ENCODE data around the gene PHF2.
A peak's percentile ranks its signal among the peaks of the same experiment; 100 is the strongest.

The PHF2 gene

GRCh38 chr9:93678199-93679019, 102.0 kb downstream of the PHF2 start:
- in situ Hi-C loops (cut with HindIII; ENCODE audit: low sequenced_read_pairs): no loop called here
- H3K4me3 ChIP-seq (ENCODE audit: low read depth, low read length): no peak overlapping the region

DNA sequence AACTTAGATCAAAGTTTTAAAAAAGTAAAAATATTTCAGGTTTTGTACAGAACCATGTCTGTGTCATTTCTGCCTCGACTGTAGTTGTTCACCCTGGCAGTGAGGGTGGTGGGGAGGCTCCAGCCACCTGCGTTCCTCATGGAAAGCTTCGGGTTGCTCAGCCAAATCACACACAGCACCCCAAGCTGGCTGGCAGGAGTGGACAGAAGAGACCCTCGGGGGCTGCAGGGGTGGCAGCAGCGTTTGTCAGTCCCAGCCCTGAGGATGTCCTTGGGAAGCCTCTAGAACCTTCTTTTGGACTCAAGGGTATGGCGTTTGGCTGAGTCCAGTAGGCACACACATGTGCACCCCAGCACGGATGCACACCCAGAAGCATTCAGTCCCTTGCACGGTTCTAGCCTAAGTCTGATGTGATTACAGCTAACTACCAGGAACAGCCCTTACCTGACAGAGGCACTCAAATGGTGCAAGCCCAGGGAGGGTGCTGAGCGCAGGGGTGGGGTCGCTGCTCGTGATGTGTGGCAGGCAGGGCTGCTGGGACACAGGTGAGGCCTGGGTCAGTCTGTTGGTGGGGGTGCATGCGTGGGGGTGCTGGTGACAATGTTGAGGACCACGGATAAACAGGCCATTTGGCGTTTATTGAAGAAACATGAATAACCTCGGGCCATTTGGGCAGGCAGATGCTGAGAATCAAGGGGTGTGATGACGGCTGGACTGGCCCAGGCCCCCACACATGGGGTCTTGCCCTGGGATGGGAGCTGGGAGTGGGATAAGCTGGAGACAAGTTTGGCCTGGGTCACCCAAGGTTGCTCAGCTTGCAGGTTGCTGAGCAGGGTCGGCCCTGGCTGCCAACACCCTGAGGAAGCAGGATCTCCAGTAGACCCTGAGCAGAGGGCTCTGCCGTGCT, 103.4 kb downstream of the PHF2 start:
- DNase-seq (ENCODE audit: low read depth, low spot score): no peak
- TF ChIP-seq, protein P1, sequence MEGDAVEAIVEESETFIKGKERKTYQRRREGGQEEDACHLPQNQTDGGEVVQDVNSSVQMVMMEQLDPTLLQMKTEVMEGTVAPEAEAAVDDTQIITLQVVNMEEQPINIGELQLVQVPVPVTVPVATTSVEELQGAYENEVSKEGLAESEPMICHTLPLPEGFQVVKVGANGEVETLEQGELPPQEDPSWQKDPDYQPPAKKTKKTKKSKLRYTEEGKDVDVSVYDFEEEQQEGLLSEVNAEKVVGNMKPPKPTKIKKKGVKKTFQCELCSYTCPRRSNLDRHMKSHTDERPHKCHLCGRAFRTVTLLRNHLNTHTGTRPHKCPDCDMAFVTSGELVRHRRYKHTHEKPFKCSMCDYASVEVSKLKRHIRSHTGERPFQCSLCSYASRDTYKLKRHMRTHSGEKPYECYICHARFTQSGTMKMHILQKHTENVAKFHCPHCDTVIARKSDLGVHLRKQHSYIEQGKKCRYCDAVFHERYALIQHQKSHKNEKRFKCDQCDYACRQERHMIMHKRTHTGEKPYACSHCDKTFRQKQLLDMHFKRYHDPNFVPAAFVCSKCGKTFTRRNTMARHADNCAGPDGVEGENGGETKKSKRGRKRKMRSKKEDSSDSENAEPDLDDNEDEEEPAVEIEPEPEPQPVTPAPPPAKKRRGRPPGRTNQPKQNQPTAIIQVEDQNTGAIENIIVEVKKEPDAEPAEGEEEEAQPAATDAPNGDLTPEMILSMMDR (IDR thresholded peaks at IDR 0.05; ENCODE audit: low read depth, low read length): no peak
- in situ Hi-C loops (cut with HindIII; ENCODE audit: low sequenced_read_pairs): no loop called here
- no peak overlapping the region for H3K4me3 ChIP-seq (ENCODE audit: low read depth, low read length)

More at GRCh38 chr9:93678199-93679019, 102.0 kb downstream of the PHF2 start:
- no peak for DNase-seq (ENCODE audit: low read depth, low spot score)
- TF ChIP-seq, protein P1 (IDR thresholded peaks at IDR 0.05; ENCODE audit: low read depth, low read length): no peak

DNA sequence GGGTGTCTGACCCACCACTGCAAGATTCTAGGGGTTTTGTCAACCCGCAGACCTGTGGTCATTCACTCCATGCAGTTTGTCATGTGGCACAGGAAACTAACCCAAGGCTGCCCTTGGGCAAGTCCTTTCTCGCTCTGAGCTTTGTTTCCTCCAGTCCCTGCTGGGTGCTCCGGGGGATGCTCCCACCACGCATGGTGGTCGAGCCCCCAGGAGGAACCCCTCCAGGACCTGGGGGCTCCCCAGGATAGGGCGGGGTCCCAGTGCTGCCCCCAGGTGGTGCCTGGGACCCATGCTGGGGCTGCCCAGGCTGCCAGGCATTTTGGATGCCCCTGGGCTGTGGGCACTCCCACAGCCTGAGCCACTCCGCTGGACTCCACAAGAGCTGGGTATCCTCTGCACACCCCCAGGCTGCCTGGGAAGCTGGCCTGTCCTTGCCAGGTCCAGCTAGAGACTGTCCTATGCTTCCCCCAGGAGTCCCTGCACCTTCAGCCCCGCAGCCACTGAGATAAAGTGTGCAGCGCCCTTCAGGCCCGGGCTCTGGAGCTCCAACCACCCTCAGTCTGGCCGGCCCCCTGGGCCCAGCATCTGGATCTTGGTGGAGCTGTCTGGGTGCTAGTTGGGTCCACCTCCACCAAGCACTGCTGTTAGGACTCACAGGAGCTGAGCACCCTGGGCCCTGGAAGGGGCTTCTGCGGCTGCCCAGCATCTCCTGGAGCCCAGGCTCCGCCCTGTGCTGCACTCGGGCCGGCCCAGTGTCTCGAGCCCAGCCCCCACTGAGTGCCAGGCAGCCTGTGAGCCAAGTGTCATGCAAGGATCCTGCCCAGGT, 104.3 kb downstream of the PHF2 start:
- no peak overlapping the region for H3K4me3 ChIP-seq (ENCODE audit: low read depth, low read length)
- DNase-seq (ENCODE audit: low read depth, low spot score): no peak
- in situ Hi-C loops (cut with HindIII; ENCODE audit: low sequenced_read_pairs): no loop called here
- TF ChIP-seq, protein P1 (IDR thresholded peaks at IDR 0.05; ENCODE audit: low read depth, low read length): no peak

DNA sequence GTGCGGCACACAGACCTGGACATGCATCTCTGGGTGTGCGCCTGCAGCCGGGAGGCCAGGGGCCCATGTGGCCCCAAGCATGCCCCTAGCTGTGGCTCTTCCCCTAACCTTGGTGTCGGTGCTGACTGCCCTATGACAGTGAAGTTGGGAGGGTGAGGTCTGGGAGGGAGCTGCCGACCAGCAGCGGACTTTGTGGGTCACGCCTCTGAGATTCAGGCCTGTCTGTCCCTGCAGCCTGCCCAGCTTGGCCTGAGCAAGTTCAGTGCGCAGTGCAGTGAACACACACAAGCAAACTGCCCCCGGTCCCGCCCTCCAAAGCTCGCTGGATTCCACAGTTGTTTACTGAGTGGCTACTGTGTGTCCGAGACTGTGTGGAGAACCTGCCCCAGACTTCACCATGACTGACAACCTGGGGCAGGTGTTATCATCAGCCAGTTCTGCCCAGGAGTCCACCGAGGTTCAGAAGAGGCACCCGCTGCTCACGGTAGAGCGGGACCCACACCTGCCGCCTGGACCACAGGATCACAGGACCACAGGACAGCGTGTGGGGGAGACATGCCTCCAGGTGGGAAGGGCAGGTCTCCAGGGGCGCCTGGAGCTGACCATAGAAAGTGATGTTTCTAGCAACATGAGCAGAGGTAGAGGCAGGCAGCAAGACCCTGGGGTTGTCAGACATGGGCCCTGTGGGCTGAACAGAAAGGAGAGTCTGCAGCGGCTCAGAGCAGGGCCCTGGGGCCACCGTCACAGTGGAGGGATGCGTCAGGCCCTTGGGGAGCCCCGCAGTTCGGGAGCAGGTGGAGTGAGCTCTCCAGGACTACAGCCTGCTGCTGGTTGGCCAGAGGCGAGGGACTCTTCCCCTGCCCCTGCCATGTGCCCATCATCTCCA, 105.1 kb downstream of the PHF2 start:
- H3K4me3 ChIP-seq (ENCODE audit: low read depth, low read length): no peak overlapping the region
- no peak for DNase-seq (ENCODE audit: low read depth, low spot score)
- in situ Hi-C loops (cut with HindIII; ENCODE audit: low sequenced_read_pairs): no loop called here
- TF ChIP-seq, protein P1 (IDR thresholded peaks at IDR 0.05; ENCODE audit: low read depth, low read length): no peak

GRCh38 chr9:93682155-93682968, 106.0 kb downstream of the PHF2 start:
- DNase-seq (ENCODE audit: low read depth, low spot score): peak; percentile 38
- in situ Hi-C loops (cut with HindIII; ENCODE audit: low sequenced_read_pairs): no loop called here
- TF ChIP-seq, protein P1 (IDR thresholded peaks at IDR 0.05; ENCODE audit: low read depth, low read length): peak; percentile 89
- H3K4me3 ChIP-seq (ENCODE audit: low read depth, low read length): no peak overlapping the region
